ENCODE data around the gene NDUFC1. TPM values are rescaled to one million over a fixed set of nuclear protein-coding genes. Genes with fewer than 3 reads are reported as not detected.

The NDUFC1 gene
- total and polyA plus RNA-seq, 2 donors (not counting 3 experiments of a cell fraction or from before 2014, with no cell fraction given) = 65.2 to 78.1 TPM

DNA sequence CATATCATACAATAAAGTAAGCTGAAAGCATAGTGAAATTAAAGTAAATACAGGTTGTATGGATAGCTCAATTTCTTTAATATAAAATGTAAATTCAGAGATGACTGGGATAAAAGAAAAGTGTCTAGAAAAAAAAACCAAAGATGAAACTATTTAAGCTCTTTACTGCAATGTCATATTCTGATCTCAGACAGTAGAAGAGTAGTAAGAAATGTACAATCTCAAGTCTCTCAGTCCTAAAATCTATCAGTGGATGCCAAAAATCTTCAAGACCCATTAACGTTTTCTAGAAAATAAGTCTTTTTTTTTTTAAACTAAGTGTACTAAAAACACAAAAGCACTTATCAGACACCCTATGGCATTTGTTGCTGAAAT lies 36.1 kb downstream of the NDUFC1 start:
- Histone ChIP-seq H3K36me3 (ENCODE audit: control insufficient read depth in 2 of 2, extremely low read depth in 1 of 2, insufficient read depth in 2 of 2, low read length in 2 of 2) (no peaks in the 10 kb centered on the region), H3K79me2 (ENCODE audit: control insufficient read depth, insufficient read depth, low read length) (no peaks in the 10 kb centered on the region), H3K9me1 (replicated peaks; ENCODE audit: control insufficient read depth, extremely low read depth, insufficient read depth, low read length) (no peaks in the 10 kb centered on the region), H3K9me3 (replicated peaks; ENCODE audit: control insufficient read depth, insufficient read depth, low read length) (no peaks in the 10 kb centered on the region), H3K9ac (replicated peaks; ENCODE audit: extremely low read depth, insufficient read depth, low read length) (peak overlapping the region; percentile 1), H3K27ac (ENCODE audit: insufficient read depth, low read depth, low read length) (peak overlapping the region; percentile 54), H3K4me3 (replicated peaks in 1 of 3; ENCODE audit: insufficient read depth in 1 of 3, low read depth in 1 of 3, low read length in 3 of 3) (peak overlapping the region in 1 of 3 experiments; percentile 20), H2AFZ (ENCODE audit: low read depth, low read length) (peak overlapping the region; percentile 24), H4K20me1 (replicated peaks; ENCODE audit: control insufficient read depth, extremely low read depth, insufficient read depth, low read length) (no peaks in the 10 kb centered on the region), H3K4me2 (ENCODE audit: insufficient read depth, low read length) (peak overlapping the region; percentile 90), H3K27me3 (ENCODE audit: control insufficient read depth in 2 of 2, insufficient read depth in 2 of 2, low read length in 2 of 2) (no peaks in the 10 kb centered on the region), H3K4me1 (ENCODE audit: control insufficient read depth, extremely low read depth, insufficient read depth, low read length) (peaks cover 14% of the 10 kb centered on the region)
- intact Hi-C loops (cut with micrococcal nuclease) (no loop called here), dilution Hi-C loops (cut with MboI; ENCODE audit: extremely low pct_ligation_motif_present, low sequenced_read_pairs) (no loop called here)
- ChIA-PET CTCF (interaction anchor here (0.7 to 2.3 kb wide), 12 partner anchors 9 to 236 kb away, joined by 3 to 23 read pairs (median 4); partner anchors contain the start of gene NAA15), POLR2A (interaction anchor here (0.6 kb wide), 1 partner anchor 19 kb away, joined by 4 read pairs; no protein-coding TSS in a partner anchor)
- FAIRE-seq (no peak), DNase-seq (ENCODE audit: low read depth, low spot score) (no peak)
- BruUV-seq (replicated peaks) = no TSS peak
- TF ChIP-seq, protein P1, sequence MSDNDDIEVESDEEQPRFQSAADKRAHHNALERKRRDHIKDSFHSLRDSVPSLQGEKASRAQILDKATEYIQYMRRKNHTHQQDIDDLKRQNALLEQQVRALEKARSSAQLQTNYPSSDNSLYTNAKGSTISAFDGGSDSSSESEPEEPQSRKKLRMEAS (IDR thresholded peaks at IDR 0.05; ENCODE audit: insufficient read depth, insufficient read length) = no peak
- TF ChIP-seq FOS (IDR thresholded peaks at IDR 0.05; ENCODE audit: borderline replicate concordance, insufficient read depth, low read length) (no peak), JUN (IDR thresholded peaks at IDR 0.05; ENCODE audit: borderline replicate concordance, insufficient read depth, insufficient read length, low read depth) (no peak), POLR2AphosphoS5 (IDR thresholded peaks at IDR 0.05; ENCODE audit: insufficient read depth, low read depth, low read length) (no peak), POLR2A (IDR thresholded peaks at IDR 0.05; ENCODE audit: low read depth, low read length) (no peak), GATA2 (IDR thresholded peaks at IDR 0.05; ENCODE audit: insufficient read depth, insufficient read length, low read depth, low read length) (no peak), EZH2 (IDR thresholded peaks at IDR 0.05; ENCODE audit: borderline replicate concordance, low read depth, low read length, severe bottlenecking) (no peak), MYC (IDR thresholded peaks at IDR 0.05; ENCODE audit: low read depth, low read length) (no peak)
- TF ChIP-seq, protein P2, sequence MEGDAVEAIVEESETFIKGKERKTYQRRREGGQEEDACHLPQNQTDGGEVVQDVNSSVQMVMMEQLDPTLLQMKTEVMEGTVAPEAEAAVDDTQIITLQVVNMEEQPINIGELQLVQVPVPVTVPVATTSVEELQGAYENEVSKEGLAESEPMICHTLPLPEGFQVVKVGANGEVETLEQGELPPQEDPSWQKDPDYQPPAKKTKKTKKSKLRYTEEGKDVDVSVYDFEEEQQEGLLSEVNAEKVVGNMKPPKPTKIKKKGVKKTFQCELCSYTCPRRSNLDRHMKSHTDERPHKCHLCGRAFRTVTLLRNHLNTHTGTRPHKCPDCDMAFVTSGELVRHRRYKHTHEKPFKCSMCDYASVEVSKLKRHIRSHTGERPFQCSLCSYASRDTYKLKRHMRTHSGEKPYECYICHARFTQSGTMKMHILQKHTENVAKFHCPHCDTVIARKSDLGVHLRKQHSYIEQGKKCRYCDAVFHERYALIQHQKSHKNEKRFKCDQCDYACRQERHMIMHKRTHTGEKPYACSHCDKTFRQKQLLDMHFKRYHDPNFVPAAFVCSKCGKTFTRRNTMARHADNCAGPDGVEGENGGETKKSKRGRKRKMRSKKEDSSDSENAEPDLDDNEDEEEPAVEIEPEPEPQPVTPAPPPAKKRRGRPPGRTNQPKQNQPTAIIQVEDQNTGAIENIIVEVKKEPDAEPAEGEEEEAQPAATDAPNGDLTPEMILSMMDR (IDR thresholded peaks at IDR 0.05; ENCODE audit: extremely low read depth in 1 of 2, insufficient read depth in 1 of 2, low read depth in 1 of 2, low read length in 2 of 2) = no peak
